Measurements from ENCODE around the gene RBPJL. TPM values are rescaled to one million over a fixed set of nuclear protein-coding genes. Genes with fewer than 3 reads are reported as not detected.

RBPJL gene
- total RNA-seq, 1 experiment from 2014 or later = not detected

DNA sequence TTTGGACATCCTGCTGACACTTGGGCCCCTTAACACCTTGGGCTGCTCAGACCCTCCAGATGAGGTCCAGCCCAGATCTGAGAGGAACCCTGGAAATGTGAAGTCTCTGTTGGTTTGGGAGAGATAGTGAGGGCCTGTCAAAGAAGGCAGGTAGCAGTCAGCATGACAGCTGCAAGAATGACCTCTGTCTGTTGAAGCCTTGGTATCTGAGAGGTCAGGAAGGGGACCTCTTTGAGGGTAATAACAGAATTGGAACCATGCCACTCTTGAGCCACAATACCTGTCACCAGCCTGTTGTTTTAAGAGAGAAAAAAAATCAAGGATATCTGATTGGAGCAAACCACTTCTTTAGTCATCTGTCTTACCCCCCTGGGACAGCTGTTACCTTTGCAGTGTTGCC lies 60.5 kb downstream of the RBPJL start:
- Histone ChIP-seq H3K4me1 (replicated peaks; ENCODE audit: insufficient read depth) (peaks cover 6% of the 10 kb centered on the region), H3F3A (ENCODE audit: insufficient read depth, low read depth) (peaks cover 3% of the 10 kb centered on the region; the same call in 1 of the 2 replicates), H3K4me3 (no peak overlapping the region), H3K36me3 (ENCODE audit: low read depth) (peaks cover 22% of the 10 kb centered on the region; the same call in 1 of the 2 replicates), H3K9me3 (ENCODE audit: insufficient read depth, low read depth) (no peaks in the 10 kb centered on the region), H2AFZ (no peak overlapping the region), H3K9me2 (ENCODE audit: insufficient read depth) (no peaks in the 10 kb centered on the region), H4K20me1 (ENCODE audit: insufficient read depth) (peaks cover 7% of the 10 kb centered on the region; the same call in 1 of the 2 replicates), H3K4me2 (no peak overlapping the region), H3K27ac (no peak overlapping the region), H3K79me2 (ENCODE audit: low read depth) (peaks cover 27% of the 10 kb centered on the region), H3K27me3 (ENCODE audit: insufficient read depth, low read depth) (no peaks in the 10 kb centered on the region)
- DNase-seq = no peak
- BruUV-seq (replicated peaks) = no TSS peak
- CTCF ChIA-PET = interaction anchor here (1.5 kb wide), 1 partner anchor 70 kb away, joined by 3 read pairs; no protein-coding TSS in a partner anchor
- no peak for TF ChIP-seq CTCF (conservative IDR thresholded peaks at IDR 0.05)
- no peak for TF ChIP-seq EZH2 (IDR thresholded peaks at IDR 0.05; ENCODE audit: low read depth)
- intact Hi-C loops (cut with micrococcal nuclease; ENCODE audit: unreplicated experiment) = no loop called here
- POLR2A ChIA-PET (ENCODE audit: unreplicated experiment) = no interaction called here

Other genes starting within 250 kb of the RBPJL start
- 0.15 TPM in 1 of 2 replicates, not detected in the other for gene KCNS1, start 205.7 kb upstream of the RBPJL start, total RNA-seq (2021)
- gene WFDC5, start 191.7 kb upstream of the RBPJL start, total RNA-seq (2021) = not detected in 2 replicates
- not detected in 2 replicates for gene WFDC12, start 182.4 kb upstream of the RBPJL start, total RNA-seq (2021)
- 4.6 and 6.6 TPM in 2 replicates for gene PI3, start 131.9 kb upstream of the RBPJL start, total RNA-seq (2021)
- not detected in 2 replicates for gene SEMG1, start 99.8 kb upstream of the RBPJL start, total RNA-seq (2021)
- not detected in 2 replicates for gene SEMG2, start 85.5 kb upstream of the RBPJL start, total RNA-seq (2021)
- gene SLPI, start 52.3 kb upstream of the RBPJL start, total RNA-seq (2021) = 55.1 and 111 TPM in 2 replicates
- 0.33 and 0.60 TPM in 2 replicates for gene MATN4, start 1.5 kb downstream of the RBPJL start, total RNA-seq (2021)
- 114 and 117 TPM in 2 replicates for gene SDC4, start 41.6 kb downstream of the RBPJL start, total RNA-seq (2021)
- 35.1 and 38.8 TPM in 2 replicates for gene SYS1, start 56.3 kb downstream of the RBPJL start, total RNA-seq (2021)
- gene TP53TG5, start 71.5 kb downstream of the RBPJL start, total RNA-seq (2021) = 0.23 TPM in 1 of 2 replicates, not detected in the other
- 69.0 and 77.1 TPM in 2 replicates for gene DBNDD2, start 101.4 kb downstream of the RBPJL start, total RNA-seq (2021)
- 101 and 121 TPM in 2 replicates for gene PIGT, start 109.3 kb downstream of the RBPJL start, total RNA-seq (2021)
- gene WFDC2, start 162.9 kb downstream of the RBPJL start, total RNA-seq (2021) = 159 and 185 TPM in 2 replicates
- not detected in 2 replicates for gene SPINT3, start 208.8 kb downstream of the RBPJL start, total RNA-seq (2021)
- gene WFDC6, start 232.6 kb downstream of the RBPJL start, total RNA-seq (2021) = not detected in 2 replicates
- gene EPPIN, start 240.6 kb downstream of the RBPJL start, total RNA-seq (2021) = not detected in 2 replicates